HG03558 (cell line): ENCODE results near the gene RIPOR1.

Experiments
- ATAC-seq: cut with Tn5 transposase; IDR thresholded peaks from one replicate; pipeline ENCODE4 v1.9.1; 2021; ENCODE audit warnings: moderate number of reproducible peaks; ENCODE audit not compliant: unreplicated experiment; ENCODE audit errors: extremely low read depth

The RIPOR1 gene

GRCh38 chr16:67537636-67538591 lies 9.3 kb downstream of the RIPOR1 start:
- ATAC-seq: no peak

- ATAC-seq: no peak
These were observed 10.1 kb downstream of the RIPOR1 start for GRCh38 chr16:67538666-67539101.

- ATAC-seq: no peak
These were observed 10.6 kb downstream of the RIPOR1 start for GRCh38 chr16:67539271-67539670.

GRCh38 chr16:67539691-67540635 lies 11.3 kb downstream of the RIPOR1 start:
- no peak for ATAC-seq

- ATAC-seq: no peak
These were observed 12.1 kb downstream of the RIPOR1 start for GRCh38 chr16:67540756-67541155.

- ATAC-seq: no peak
These were observed 13.0 kb downstream of the RIPOR1 start for GRCh38 chr16:67541391-67542263.

- no peak for ATAC-seq
These were observed 13.8 kb downstream of the RIPOR1 start for GRCh38 chr16:67542464-67542863.

GRCh38 chr16:67543036-67543435 lies 14.4 kb downstream of the RIPOR1 start:
- no peak for ATAC-seq

- ATAC-seq: no peak
These were observed 15.0 kb downstream of the RIPOR1 start for GRCh38 chr16:67543582-67543981.

GRCh38 chr16:67544329-67544841 lies 15.8 kb downstream of the RIPOR1 start:
- no peak for ATAC-seq

GRCh38 chr16:67544844-67545664 lies 16.4 kb downstream of the RIPOR1 start:
- ATAC-seq: no peak

GRCh38 chr16:67545665-67546024 lies 17.0 kb downstream of the RIPOR1 start:
- ATAC-seq: no peak

GRCh38 chr16:67546091-67546501 lies 17.5 kb downstream of the RIPOR1 start:
- no peak for ATAC-seq

- no peak for ATAC-seq
These were observed 18.3 kb downstream of the RIPOR1 start for GRCh38 chr16:67546761-67547422.

- ATAC-seq: no peak
These were observed 19.0 kb downstream of the RIPOR1 start for GRCh38 chr16:67547423-67548264.

- ATAC-seq: no peak
These were observed 19.9 kb downstream of the RIPOR1 start for GRCh38 chr16:67548265-67549126.

- ATAC-seq: no peak
These were observed 20.6 kb downstream of the RIPOR1 start for GRCh38 chr16:67549240-67549639.
